Measurements from ENCODE around the gene NBPF1.
"Not testable (repeated sequence)": the region's sequence is repeated elsewhere in the genome, so short reads cannot be mapped to it uniquely, and the experiment has no call there.

The NBPF1 gene

DNA sequence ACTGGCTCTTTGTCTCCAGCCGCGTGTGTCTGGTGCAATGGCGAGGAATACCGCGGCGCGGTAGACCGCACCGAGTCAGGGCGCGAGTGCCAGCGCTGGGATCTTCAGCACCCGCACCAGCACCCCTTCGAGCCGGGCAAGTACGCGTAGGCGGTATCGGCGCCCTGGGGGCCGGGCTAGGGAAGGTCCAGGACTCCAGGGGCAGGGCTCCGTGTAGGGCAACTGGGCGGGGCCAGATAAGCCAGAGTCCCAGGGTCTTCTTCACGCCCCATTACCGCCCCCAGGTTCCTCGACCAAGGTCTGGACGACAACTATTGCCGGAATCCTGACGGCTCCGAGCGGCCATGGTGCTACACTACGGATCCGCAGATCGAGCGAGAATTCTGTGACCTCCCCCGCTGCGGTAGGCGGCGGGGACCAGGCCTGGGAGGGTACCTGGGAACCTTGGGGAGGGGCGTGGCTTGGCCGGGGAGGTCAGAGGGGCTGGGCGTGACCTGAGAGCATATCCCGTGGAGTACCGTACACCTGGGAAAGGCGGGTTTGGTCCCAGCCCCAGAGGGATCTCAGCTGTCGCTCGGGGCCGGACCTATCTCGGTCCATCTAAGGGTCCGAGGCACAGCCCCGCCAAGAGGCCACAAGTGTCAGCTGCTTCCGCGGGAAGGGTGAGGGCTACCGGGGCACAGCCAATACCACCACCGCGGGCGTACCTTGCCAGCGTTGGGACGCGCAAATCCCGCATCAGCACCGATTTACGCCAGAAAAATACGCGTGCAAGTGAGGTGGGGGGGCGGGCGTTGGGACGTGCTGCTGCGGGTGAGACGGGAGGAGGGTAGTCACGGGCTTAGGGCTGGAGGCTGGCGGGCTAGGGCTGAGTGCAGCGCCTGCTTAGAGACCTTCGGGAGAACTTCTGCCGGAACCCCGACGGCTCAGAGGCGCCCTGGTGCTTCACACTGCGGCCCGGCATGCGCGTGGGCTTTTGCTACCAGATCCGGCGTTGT lies 34.1 kb upstream of the NBPF1 start:
- H3K9ac ChIP-seq (ENCODE audit: low read depth in 1 of 2, low read length in 2 of 2); H3K9me3 ChIP-seq (ENCODE audit: control insufficient read depth in 1 of 2, low read length in 2 of 2); H3K36me3 ChIP-seq (ENCODE audit: control insufficient read depth in 1 of 2, insufficient read depth in 2 of 2, low read length in 2 of 2); H3K27ac ChIP-seq (ENCODE audit: low read depth, low read length); H3K27me3 ChIP-seq (ENCODE audit: control insufficient read depth in 1 of 2, insufficient read depth in 2 of 2, low read length in 2 of 2): not testable (repeated sequence)
- Histone ChIP-seq H3K4me3 (ENCODE audit: low read depth in 1 of 2, low read length in 2 of 2) (peak overlapping the region; percentile 28 to 36), H3K4me1 (ENCODE audit: control insufficient read depth in 1 of 2, insufficient read depth in 2 of 2, low read length in 2 of 2) (peaks cover 21 to 28% of the 10 kb centered on the region in 2 donors)

DNA sequence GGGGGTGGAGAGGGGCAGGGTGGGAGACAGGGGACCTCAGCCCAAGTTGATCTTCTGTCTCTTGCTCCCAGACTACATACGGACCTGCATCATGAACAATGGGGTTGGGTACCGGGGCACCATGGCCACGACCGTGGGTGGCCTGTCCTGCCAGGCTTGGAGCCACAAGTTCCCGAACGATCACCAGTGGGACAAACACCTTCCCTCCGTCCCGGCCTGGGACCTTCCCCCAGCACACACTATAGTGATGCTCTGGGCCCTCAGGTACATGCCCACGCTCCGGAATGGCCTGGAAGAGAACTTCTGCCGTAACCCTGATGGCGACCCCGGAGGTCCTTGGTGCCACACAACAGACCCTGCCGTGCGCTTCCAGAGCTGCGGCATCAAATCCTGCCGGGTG lies 33.4 kb upstream of the NBPF1 start:
- H3K36me3 ChIP-seq (ENCODE audit: control insufficient read depth in 1 of 2, insufficient read depth in 2 of 2, low read length in 2 of 2): not testable (repeated sequence)

DNA sequence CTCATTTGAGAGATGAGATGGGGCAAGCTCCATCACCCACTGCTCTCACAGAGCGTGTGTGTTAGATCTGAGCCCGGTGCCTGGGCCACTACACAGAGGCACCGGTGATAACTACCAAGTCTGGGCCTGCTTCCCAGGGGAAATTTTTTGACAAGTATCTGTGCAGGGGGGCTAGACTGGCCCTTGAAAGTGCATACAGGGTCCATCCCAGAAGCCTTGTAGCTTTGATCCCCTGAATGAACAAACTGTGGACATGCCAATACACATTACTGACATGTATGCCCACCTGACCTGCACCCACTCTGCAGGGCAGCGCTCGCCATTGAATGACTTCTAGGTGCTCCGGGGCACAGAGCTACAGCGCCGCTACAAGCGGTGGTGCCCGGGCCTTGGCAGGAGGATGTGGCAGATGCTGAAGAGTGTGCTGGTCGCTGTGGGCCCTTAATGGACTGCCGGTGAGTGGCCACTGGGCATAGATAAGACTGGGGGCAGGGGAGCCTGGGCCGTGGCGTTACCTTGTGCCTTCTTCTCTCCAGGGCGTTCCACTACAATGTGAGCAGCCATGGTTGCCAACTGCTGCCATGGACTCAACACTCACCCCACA lies 32.8 kb upstream of the NBPF1 start:
- H3K27ac ChIP-seq (ENCODE audit: low read depth, low read length); H3K9me3 ChIP-seq (ENCODE audit: control insufficient read depth in 1 of 2, low read length in 2 of 2); H3K4me3 ChIP-seq (ENCODE audit: low read depth in 1 of 2, low read length in 2 of 2); H3K36me3 ChIP-seq (ENCODE audit: control insufficient read depth in 1 of 2, insufficient read depth in 2 of 2, low read length in 2 of 2); H3K27me3 ChIP-seq (ENCODE audit: control insufficient read depth in 1 of 2, insufficient read depth in 2 of 2, low read length in 2 of 2); H3K9ac ChIP-seq (ENCODE audit: low read depth in 1 of 2, low read length in 2 of 2): not testable (repeated sequence)
- H3K4me1 ChIP-seq (ENCODE audit: control insufficient read depth in 1 of 2, insufficient read depth in 2 of 2, low read length in 2 of 2): peaks cover 29 to 35% of the 10 kb centered on the region in 2 donors

More for the DNA sequence above, 33.4 kb upstream of the NBPF1 start:
- not testable (repeated sequence) for H3K4me3 ChIP-seq (ENCODE audit: low read depth in 1 of 2, low read length in 2 of 2); H3K9me3 ChIP-seq (ENCODE audit: control insufficient read depth in 1 of 2, low read length in 2 of 2); H3K27me3 ChIP-seq (ENCODE audit: control insufficient read depth in 1 of 2, insufficient read depth in 2 of 2, low read length in 2 of 2); H3K9ac ChIP-seq (ENCODE audit: low read depth in 1 of 2, low read length in 2 of 2); H3K27ac ChIP-seq (ENCODE audit: low read depth, low read length)
- H3K4me1 ChIP-seq (ENCODE audit: control insufficient read depth in 1 of 2, insufficient read depth in 2 of 2, low read length in 2 of 2): peaks cover 29 to 35% of the 10 kb centered on the region in 2 donors

DNA sequence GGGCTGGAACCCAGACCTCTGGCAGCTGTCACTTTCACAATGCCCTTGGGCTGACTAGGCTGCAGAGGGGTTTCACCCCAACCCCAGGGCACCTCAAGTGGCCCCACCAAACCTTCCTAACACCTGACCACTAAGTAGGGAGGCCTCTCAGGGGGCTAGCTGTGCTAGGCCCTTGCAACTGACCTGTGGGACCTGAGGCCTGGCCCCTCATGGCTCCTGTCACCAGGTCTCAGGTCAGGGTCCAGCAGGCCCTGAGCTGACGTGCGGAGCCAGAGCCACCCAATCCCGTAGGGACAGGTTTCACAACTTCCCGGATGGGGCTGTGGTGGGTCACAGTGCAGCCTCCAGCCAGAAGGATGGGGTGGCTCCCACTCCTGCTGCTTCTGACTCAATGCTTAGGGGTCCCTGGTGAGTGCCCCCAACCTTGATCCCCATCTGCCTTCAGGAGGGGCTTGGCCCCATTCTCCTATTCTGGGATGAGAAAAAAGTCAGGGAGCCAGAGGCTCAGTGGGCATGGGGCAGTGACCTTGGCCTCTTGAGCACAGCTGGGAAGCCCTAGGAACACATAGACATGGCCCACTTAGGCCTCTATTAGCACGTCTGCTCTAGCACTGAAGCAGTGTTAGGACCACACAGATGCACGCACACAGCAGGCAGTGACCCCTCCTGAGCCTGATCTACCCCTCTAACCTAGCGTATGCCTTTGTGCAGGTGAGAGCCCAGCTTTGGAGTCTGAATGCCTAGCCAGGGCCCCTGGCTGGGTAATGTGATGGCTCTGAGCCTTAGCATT lies 32.1 kb upstream of the NBPF1 start:
- peak overlapping the region; percentile 87 to 98 for H3K4me3 ChIP-seq (ENCODE audit: low read depth in 1 of 2, low read length in 2 of 2)
- H3K27me3 ChIP-seq (ENCODE audit: control insufficient read depth in 1 of 2, insufficient read depth in 2 of 2, low read length in 2 of 2); H3K27ac ChIP-seq (ENCODE audit: low read depth, low read length); H3K9me3 ChIP-seq (ENCODE audit: control insufficient read depth in 1 of 2, low read length in 2 of 2); H3K36me3 ChIP-seq (ENCODE audit: control insufficient read depth in 1 of 2, insufficient read depth in 2 of 2, low read length in 2 of 2): not testable (repeated sequence)
- peak overlapping the region; percentile 78 to 99 for H3K9ac ChIP-seq (ENCODE audit: low read depth in 1 of 2, low read length in 2 of 2)
- H3K4me1 ChIP-seq (ENCODE audit: control insufficient read depth in 1 of 2, insufficient read depth in 2 of 2, low read length in 2 of 2): peaks cover 29 to 35% of the 10 kb centered on the region in 2 donors

DNA sequence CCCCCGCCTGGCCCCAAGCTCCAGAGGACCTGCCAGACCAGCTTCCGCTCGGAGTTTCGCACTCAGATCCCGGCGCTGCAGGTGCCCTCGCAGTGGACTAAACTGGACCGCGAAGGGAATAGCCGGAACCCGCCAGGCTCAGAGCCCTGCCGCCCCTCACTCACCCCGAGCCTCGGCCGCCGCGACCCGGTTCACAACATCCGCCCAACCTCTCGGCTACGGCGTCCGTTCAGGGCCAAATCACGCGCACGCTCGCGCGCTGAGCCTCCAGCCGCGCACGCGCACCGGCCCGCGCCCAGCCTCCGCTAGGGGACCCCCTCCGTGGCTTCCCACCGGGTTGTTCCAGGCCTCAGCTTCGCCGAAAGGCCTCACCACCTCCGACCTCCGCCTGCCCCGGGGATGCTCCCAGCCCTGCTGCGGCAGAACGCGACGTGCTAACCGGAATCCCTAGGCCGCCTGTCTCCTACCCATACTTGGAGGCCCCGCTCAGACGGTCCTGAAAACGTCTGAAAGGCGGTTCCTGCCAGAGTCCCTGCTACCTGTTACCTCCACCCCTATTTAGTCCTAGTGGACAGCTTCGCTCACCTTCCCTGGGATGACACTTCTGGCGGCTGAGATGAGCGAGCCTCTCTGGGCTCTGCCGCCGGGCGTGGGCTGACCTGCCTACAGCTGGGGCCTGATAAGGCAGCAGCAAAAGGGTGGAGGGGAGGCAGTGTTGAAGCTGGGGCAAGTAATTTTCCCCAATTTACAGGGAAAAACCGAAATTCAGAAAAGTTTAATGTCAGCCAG lies 31.3 kb upstream of the NBPF1 start:
- H3K27me3 ChIP-seq (ENCODE audit: control insufficient read depth in 1 of 2, insufficient read depth in 2 of 2, low read length in 2 of 2); H3K36me3 ChIP-seq (ENCODE audit: control insufficient read depth in 1 of 2, insufficient read depth in 2 of 2, low read length in 2 of 2); H3K9me3 ChIP-seq (ENCODE audit: control insufficient read depth in 1 of 2, low read length in 2 of 2): not testable (repeated sequence)
- H3K4me1 ChIP-seq (ENCODE audit: control insufficient read depth in 1 of 2, insufficient read depth in 2 of 2, low read length in 2 of 2): peaks cover 31 to 36% of the 10 kb centered on the region in 2 donors
- H3K4me3 ChIP-seq (ENCODE audit: low read depth in 1 of 2, low read length in 2 of 2): peak overlapping the region; percentile 87 to 98
- peak overlapping the region; percentile 78 to 99 for H3K9ac ChIP-seq (ENCODE audit: low read depth in 1 of 2, low read length in 2 of 2)
- peak overlapping the region; percentile 70 for H3K27ac ChIP-seq (ENCODE audit: low read depth, low read length)

DNA sequence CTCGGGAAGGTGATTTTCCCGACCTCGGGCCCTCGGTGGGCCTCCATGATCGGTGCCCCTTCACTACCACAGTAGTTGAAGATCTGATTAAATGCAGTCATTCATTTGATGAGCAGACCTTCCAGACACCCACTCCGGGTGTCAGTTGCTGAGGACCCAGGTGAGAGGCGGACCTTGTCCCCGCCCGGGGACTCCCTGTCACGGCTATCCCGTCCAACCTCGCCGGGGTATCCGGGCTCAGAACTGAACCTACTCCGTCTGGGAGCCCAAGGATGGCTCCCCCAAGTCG lies 30.8 kb upstream of the NBPF1 start:
- Histone ChIP-seq H3K36me3 (ENCODE audit: control insufficient read depth in 1 of 2, insufficient read depth in 2 of 2, low read length in 2 of 2) (peaks cover 0 to 9% of the 10 kb centered on the region in 2 donors), H3K27ac (ENCODE audit: low read depth, low read length) (peak overlapping the region; percentile 70), H3K9me3 (ENCODE audit: control insufficient read depth in 1 of 2, low read length in 2 of 2) (no peaks in the 10 kb centered on the region), H3K27me3 (ENCODE audit: control insufficient read depth in 1 of 2, insufficient read depth in 2 of 2, low read length in 2 of 2) (no peaks in the 10 kb centered on the region), H3K4me3 (ENCODE audit: low read depth in 1 of 2, low read length in 2 of 2) (peak overlapping the region; percentile 87 to 98), H3K4me1 (ENCODE audit: control insufficient read depth in 1 of 2, insufficient read depth in 2 of 2, low read length in 2 of 2) (peaks cover 37 to 41% of the 10 kb centered on the region in 2 donors), H3K9ac (ENCODE audit: low read depth in 1 of 2, low read length in 2 of 2) (peak overlapping the region; percentile 78 to 99)

DNA sequence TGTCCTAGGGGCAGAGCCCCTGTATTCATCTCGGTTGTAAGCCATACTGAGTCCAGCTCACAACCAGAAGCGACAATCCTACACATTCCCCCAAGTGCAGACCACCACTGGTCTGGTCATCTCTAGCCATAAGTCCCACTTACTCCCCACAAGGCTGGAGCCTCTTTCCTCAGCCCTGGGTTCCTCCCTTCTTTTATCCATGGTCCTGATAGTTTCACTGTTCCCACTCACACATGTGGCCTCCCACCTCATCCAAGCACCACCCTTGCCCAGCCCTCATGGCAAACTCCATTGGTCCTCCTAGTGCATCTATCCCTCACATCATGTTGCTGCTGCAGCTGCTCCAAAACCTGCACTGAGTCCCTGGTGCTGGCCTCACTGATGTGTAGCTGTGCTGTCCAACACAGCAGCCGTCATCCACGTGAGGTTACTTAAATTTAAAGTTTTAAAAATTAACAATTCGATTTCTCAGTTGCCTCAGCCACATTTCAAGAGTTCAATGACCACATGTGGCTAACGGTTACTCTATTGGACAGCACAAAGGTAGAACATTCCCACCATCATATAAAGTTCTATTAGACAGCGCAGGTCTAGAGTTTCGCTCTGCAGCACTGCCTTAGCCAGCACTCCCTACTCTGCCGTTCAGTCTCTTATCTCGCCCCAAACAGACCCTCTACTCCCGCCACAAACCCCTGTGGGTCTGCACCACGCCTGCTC lies 30.3 kb upstream of the NBPF1 start:
- H3K9me3 ChIP-seq (ENCODE audit: control insufficient read depth in 1 of 2, low read length in 2 of 2); H3K27me3 ChIP-seq (ENCODE audit: control insufficient read depth in 1 of 2, insufficient read depth in 2 of 2, low read length in 2 of 2); H3K27ac ChIP-seq (ENCODE audit: low read depth, low read length): not testable (repeated sequence)
- H3K4me1 ChIP-seq (ENCODE audit: control insufficient read depth in 1 of 2, insufficient read depth in 2 of 2, low read length in 2 of 2): peaks cover 37 to 41% of the 10 kb centered on the region in 2 donors
- H3K9ac ChIP-seq (ENCODE audit: low read depth in 1 of 2, low read length in 2 of 2): peak overlapping the region; percentile 78 to 99
- H3K36me3 ChIP-seq (ENCODE audit: control insufficient read depth in 1 of 2, insufficient read depth in 2 of 2, low read length in 2 of 2): peaks cover 0 to 13% of the 10 kb centered on the region in 2 donors
- peak overlapping the region; percentile 87 to 98 for H3K4me3 ChIP-seq (ENCODE audit: low read depth in 1 of 2, low read length in 2 of 2)

DNA sequence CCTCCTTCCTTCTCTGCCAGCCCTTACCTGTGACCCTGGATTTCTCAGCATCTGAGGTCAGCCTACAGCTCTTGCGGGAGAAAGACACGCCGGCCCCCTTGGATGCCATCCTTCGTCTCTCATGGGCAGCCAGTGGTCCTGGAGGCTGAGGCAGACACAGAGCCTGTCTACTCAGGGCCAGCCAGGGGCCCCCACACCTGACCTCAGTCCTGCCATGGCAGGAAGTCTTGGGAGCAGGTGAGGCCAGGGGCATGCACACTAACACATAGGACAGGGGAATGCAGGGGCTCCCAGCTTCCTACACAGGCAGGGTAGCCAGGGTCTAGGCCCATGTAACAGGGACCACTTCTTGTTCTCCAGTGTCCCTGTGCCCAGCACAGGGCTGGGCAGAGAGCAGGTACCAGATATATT lies 29.6 kb upstream of the NBPF1 start:
- H3K9me3 ChIP-seq (ENCODE audit: control insufficient read depth in 1 of 2, low read length in 2 of 2); H3K27me3 ChIP-seq (ENCODE audit: control insufficient read depth in 1 of 2, insufficient read depth in 2 of 2, low read length in 2 of 2): not testable (repeated sequence)
- Histone ChIP-seq H3K27ac (ENCODE audit: low read depth, low read length) (peak overlapping the region; percentile 69), H3K9ac (ENCODE audit: low read depth in 1 of 2, low read length in 2 of 2) (peak overlapping the region; percentile 78 to 99), H3K4me3 (ENCODE audit: low read depth in 1 of 2, low read length in 2 of 2) (peak overlapping the region; percentile 87 to 98), H3K4me1 (ENCODE audit: control insufficient read depth in 1 of 2, insufficient read depth in 2 of 2, low read length in 2 of 2) (peaks cover 37 to 41% of the 10 kb centered on the region in 2 donors), H3K36me3 (ENCODE audit: control insufficient read depth in 1 of 2, insufficient read depth in 2 of 2, low read length in 2 of 2) (peaks cover 0 to 13% of the 10 kb centered on the region in 2 donors)
